Caco-2 (cell line): ENCODE measurements around the gene ITGB8. TPM values are rescaled to one million over a fixed set of nuclear protein-coding genes. Genes with fewer than 3 reads are reported as not detected.

Experiments
- BruUV-seq: library from RNA; stranded (reverse); fragments of 400-500 nt; replicated peaks from 2 replicates; lab custom pipeline; 2021; lab: Mats Ljungman, UMichigan
- CTCF ChIA-PET: fragments of 300-600 bp; sonication (Branson Sonifier 250); formaldehyde crosslinking; loops from one replicate; lab custom pipeline; 2022; ENCODE audit warnings: antibody characterized with exemption; lab: Charles Lee
- POLR2A ChIA-PET: fragments of 300-600 bp; sonication (Branson Sonifier 250); formaldehyde crosslinking; loops from one replicate; lab custom pipeline; 2022; ENCODE audit warnings: antibody characterized with exemption; lab: Charles Lee
- DNase-seq, 2 experiments: peaks; one replicate each; pipeline versions ENCODE4 v3.0.0 to v3.0.0-alpha.2; 2020 to 2022
- H3K27me3 ChIP-seq: replicated peaks from 2 replicates; pipeline ENCODE4 v1.6.0; 2011; ENCODE audit warnings: low read length; ENCODE audit not compliant: control insufficient read depth, insufficient read depth
- H3K36me3 ChIP-seq: 2 replicates; pipeline ENCODE4 v1.5.1; 2011; ENCODE audit warnings: low read length; ENCODE audit not compliant: control insufficient read depth, insufficient read depth
- H3K4me1 ChIP-seq: fragments of 250-450 bp; sonication (Bioruptor Pico); 2 replicates; pipeline ENCODE4 v1.5.1; 2020; ENCODE audit warnings: mild to moderate bottlenecking
- H3K4me3 ChIP-seq: 2 replicates; pipeline ENCODE4 v1.5.1; 2011; ENCODE audit warnings: low read depth, mild to moderate bottlenecking, control low read depth, low read length
- H3K9me3 ChIP-seq: fragments of 250-450 bp; sonication (Bioruptor Pico); 2 replicates; pipeline ENCODE4 v1.5.1; 2020; ENCODE audit warnings: mild to moderate bottlenecking, moderate library complexity
- H3K27ac Mint-ChIP-seq: one replicate; pipeline ENCODE4 v1.8.0; 2022; ENCODE audit warnings: mixed read lengths; ENCODE audit not compliant: unreplicated experiment
- H3K27me3 Mint-ChIP-seq: one replicate; pipeline ENCODE4 v1.8.0; 2022; ENCODE audit warnings: mixed read lengths; ENCODE audit not compliant: insufficient read depth, unreplicated experiment
- H3K36me3 Mint-ChIP-seq: one replicate; pipeline ENCODE4 v1.8.0; 2022; ENCODE audit warnings: mild to moderate bottlenecking, mixed read lengths; ENCODE audit not compliant: insufficient read depth, unreplicated experiment
- H3K4me1 Mint-ChIP-seq: one replicate; pipeline ENCODE4 v1.8.0; 2022; ENCODE audit warnings: low read depth, mixed read lengths; ENCODE audit not compliant: unreplicated experiment
- H3K4me3 Mint-ChIP-seq: one replicate; pipeline ENCODE4 v1.8.0; 2022; ENCODE audit warnings: mild to moderate bottlenecking, moderate library complexity, mixed read lengths; ENCODE audit not compliant: unreplicated experiment
- H3K9me3 Mint-ChIP-seq: one replicate; pipeline ENCODE4 v1.8.0; 2022; ENCODE audit warnings: mixed read lengths; ENCODE audit not compliant: unreplicated experiment
- CTCF ChIP-seq, 2 experiments: fragments of 200-600 bp in 1 of 2; IDR thresholded peaks; 1 replicate in 1 of 2; 2 replicates in 1 of 2; pipeline versions ENCODE4 v1.5.1 to v1.8.0; 2011 to 2022; ENCODE audit warnings: antibody characterized with exemption in 1 of 2, control low read depth in 1 of 2, inconsistent platforms in 1 of 2, low read depth in 1 of 2, low read length in 1 of 2, mild to moderate bottlenecking in 1 of 2, moderate library complexity in 1 of 2; ENCODE audit not compliant: insufficient read depth in 1 of 2, severe bottlenecking in 1 of 2, unreplicated experiment in 1 of 2
- intact Hi-C: fragments of 100-400 bp; cut with micrococcal nuclease; formaldehyde crosslinking; loops from one replicate; pipeline ENCODE4 v1.10.0; 2022; ENCODE audit not compliant: unreplicated experiment
- total RNA-seq: library from RNA; stranded (reverse); gene quantifications from 2 replicates; pipeline ENCODE4 v1.2.3, GENCODE V29; 2022

ITGB8 gene
- total RNA-seq, 1 experiment from 2014 or later = 3.2 TPM

- DNase-seq = no peak
- POLR2A ChIA-PET = no interaction called here
- CTCF ChIA-PET = no interaction called here
- TF ChIP-seq CTCF (IDR thresholded peaks at IDR 0.05; ENCODE audit: insufficient read depth in 1 of 2, low read depth in 1 of 2, low read length in 1 of 2, severe bottlenecking in 1 of 2, unreplicated experiment in 1 of 2) = no peak
- H3K4me1 ChIP-seq = no peaks in the 10 kb centered on the region
- no peaks in the 10 kb centered on the region for H3K27me3 ChIP-seq
- intact Hi-C loops = no loop called here
- H3K9me3 Mint-ChIP-seq = no peaks in the 10 kb centered on the region
- no peaks in the 10 kb centered on the region for H3K9me3 ChIP-seq
- H3K27ac Mint-ChIP-seq = no peak overlapping the region
- H3K4me3 Mint-ChIP-seq = no peak overlapping the region
- H3K36me3 ChIP-seq = no peaks in the 10 kb centered on the region; the same call in 1 of the 2 replicates
- H3K27me3 Mint-ChIP-seq = no peaks in the 10 kb centered on the region
- no peaks in the 10 kb centered on the region for H3K4me1 Mint-ChIP-seq
- no TSS peak for BruUV-seq
- H3K36me3 Mint-ChIP-seq = no peaks in the 10 kb centered on the region
- no peak overlapping the region for H3K4me3 ChIP-seq
Measured at GRCh38 chr7:20338285-20338684, 7.6 kb downstream of the ITGB8 start.

GRCh38 chr7:20340839-20341238, 10.1 kb downstream of the ITGB8 start:
- no peak overlapping the region for H3K4me3 ChIP-seq
- no peaks in the 10 kb centered on the region for H3K9me3 ChIP-seq
- no peaks in the 10 kb centered on the region for H3K27me3 ChIP-seq
- CTCF ChIA-PET = no interaction called here
- TF ChIP-seq CTCF (IDR thresholded peaks at IDR 0.05; ENCODE audit: insufficient read depth in 1 of 2, low read depth in 1 of 2, low read length in 1 of 2, severe bottlenecking in 1 of 2, unreplicated experiment in 1 of 2) = no peak
- H3K36me3 ChIP-seq = no peaks in the 10 kb centered on the region
- no peaks in the 10 kb centered on the region for H3K27me3 Mint-ChIP-seq
- peak in 1 of 2 experiments; percentile 9 for DNase-seq
- no peaks in the 10 kb centered on the region for H3K36me3 Mint-ChIP-seq
- no peaks in the 10 kb centered on the region for H3K4me1 ChIP-seq
- POLR2A ChIA-PET = no interaction called here
- BruUV-seq = no TSS peak
- no peak overlapping the region for H3K27ac Mint-ChIP-seq
- H3K4me1 Mint-ChIP-seq = no peaks in the 10 kb centered on the region
- H3K4me3 Mint-ChIP-seq = no peak overlapping the region
- no peaks in the 10 kb centered on the region for H3K9me3 Mint-ChIP-seq
- intact Hi-C loops = no loop called here

- Histone ChIP-seq H3K4me3 (no peak overlapping the region), H3K27me3 (no peaks in the 10 kb centered on the region), H3K4me1 (no peaks in the 10 kb centered on the region), H3K9me3 (no peaks in the 10 kb centered on the region), H3K36me3 (no peaks in the 10 kb centered on the region)
- intact Hi-C loops = loop anchor here (1.0 kb wide), 1 partner anchor 360 kb away; no protein-coding TSS in a partner anchor
- Mint-ChIP-seq H3K9me3 (no peaks in the 10 kb centered on the region), H3K36me3 (no peaks in the 10 kb centered on the region), H3K4me3 (no peak overlapping the region), H3K27ac (no peak overlapping the region), H3K27me3 (no peaks in the 10 kb centered on the region), H3K4me1 (no peaks in the 10 kb centered on the region)
- peak; percentile 40 to 54 for TF ChIP-seq CTCF (IDR thresholded peaks at IDR 0.05; ENCODE audit: insufficient read depth in 1 of 2, low read depth in 1 of 2, low read length in 1 of 2, severe bottlenecking in 1 of 2, unreplicated experiment in 1 of 2)
- CTCF ChIA-PET = no interaction called here
- BruUV-seq = no TSS peak
- POLR2A ChIA-PET = interaction anchor here (0.7 kb wide), 1 partner anchor 354 kb away, joined by 3 read pairs; no protein-coding TSS in a partner anchor
- peak in 1 of 2 experiments; percentile 35 for DNase-seq
Measured at GRCh38 chr7:20343205-20343604, 12.5 kb downstream of the ITGB8 start.
